WTC11 (cell line): ENCODE results near the gene PTPN11. TPM values are rescaled to one million over a fixed set of nuclear protein-coding genes. Genes with fewer than 3 reads are reported as not detected.

Experiments used
- ATAC-seq: fragments of 200-7000 bp; cut with Tn5 transposase; 2 replicates; pipeline ENCODE4 v1.10.0; 2021; ENCODE audit warnings: mild to moderate bottlenecking, moderate library complexity
- CTCF ChIA-PET: fragments of 300-600 bp; sonication (Branson Sonifier 250); formaldehyde crosslinking; loops from one replicate; lab custom pipeline; 2021; ENCODE audit warnings: antibody characterized with exemption; lab: Charles Lee
- POLR2A ChIA-PET: fragments of 350-600 bp; sonication (Branson Sonifier 250); formaldehyde crosslinking; loops from one replicate; lab custom pipeline; 2021; ENCODE audit warnings: antibody characterized with exemption; lab: Charles Lee
- DNase-seq: peaks from one replicate; pipeline ENCODE4 v3.0.0; 2021; ENCODE audit warnings: low spot score
- H3K27ac Mint-ChIP-seq: 2 replicates; pipeline ENCODE4 v1.8.0; 2021; ENCODE audit warnings: mixed read lengths
- H3K27me3 Mint-ChIP-seq: 2 replicates; pipeline ENCODE4 v1.8.0; 2021; ENCODE audit warnings: low read depth, mild to moderate bottlenecking, moderate library complexity, mixed read lengths
- H3K36me3 Mint-ChIP-seq: 2 replicates; pipeline ENCODE4 v1.8.0; 2021; ENCODE audit warnings: mixed read lengths
- H3K4me1 Mint-ChIP-seq: 2 replicates; pipeline ENCODE4 v1.8.0; 2022; ENCODE audit warnings: mixed read lengths
- H3K4me3 Mint-ChIP-seq: 2 replicates; pipeline ENCODE4 v1.8.0; 2021; ENCODE audit warnings: mild to moderate bottlenecking, moderate library complexity, mixed read lengths
- H3K9me3 Mint-ChIP-seq: 2 replicates; pipeline ENCODE4 v1.8.0; 2021; ENCODE audit warnings: mixed read lengths
- ATF1 ChIP-seq: sonication (generic); formaldehyde crosslinking; IDR thresholded peaks from 2 replicates; pipeline ENCODE4 v1.8.1; 2023; ENCODE audit warnings: mild to moderate bottlenecking, moderate library complexity, missing genetic modification reagents
- ELF4 ChIP-seq: sonication (generic); formaldehyde crosslinking; IDR thresholded peaks from 2 replicates; pipeline ENCODE4 v1.8.1; 2022; ENCODE audit warnings: low read depth, mild to moderate bottlenecking, moderate library complexity, missing genetic modification reagents
- EMX1 ChIP-seq: fragments of 250-450 bp; sonication (Bioruptor Pico); IDR thresholded peaks from 2 replicates; pipeline ENCODE4 v1.8.0; 2021; ENCODE audit warnings: mild to moderate bottlenecking
- ETV6 ChIP-seq: sonication (generic); formaldehyde crosslinking; IDR thresholded peaks from 2 replicates; pipeline ENCODE4 v1.8.1; 2022; ENCODE audit warnings: mild to moderate bottlenecking, missing genetic modification reagents
- FOXP1 ChIP-seq: sonication (generic); formaldehyde crosslinking; IDR thresholded peaks from 2 replicates; pipeline ENCODE4 v1.8.0; 2022; ENCODE audit warnings: missing genetic modification reagents, mild to moderate bottlenecking, moderate library complexity, borderline replicate concordance
- JUN ChIP-seq: sonication (generic); formaldehyde crosslinking; IDR thresholded peaks from 2 replicates; pipeline ENCODE4 v1.8.0; 2023; ENCODE audit warnings: mild to moderate bottlenecking, missing genetic modification reagents
- ZNF138 ChIP-seq: sonication (generic); formaldehyde crosslinking; conservative IDR thresholded peaks from 2 replicates; pipeline ENCODE4 v1.8.1; 2022; ENCODE audit warnings: mild to moderate bottlenecking, moderate library complexity, missing genetic modification reagents
- ZNF219 ChIP-seq: sonication (generic); formaldehyde crosslinking; IDR thresholded peaks from 2 replicates; pipeline ENCODE4 v1.8.0; 2023; ENCODE audit warnings: missing genetic modification reagents, mild to moderate bottlenecking, borderline replicate concordance
- ZNF671 ChIP-seq: fragments of 250-450 bp; sonication (Bioruptor Pico); IDR thresholded peaks from 2 replicates; pipeline ENCODE4 v1.8.0; 2021; ENCODE audit warnings: mild to moderate bottlenecking
- total RNA-seq: library from RNA; stranded (reverse); gene quantifications from 3 replicates; pipeline ENCODE4 v1.2.3, GENCODE V29; 2021
- TF ChIP-seq, protein P1 (sequence below): sonication (generic); formaldehyde crosslinking; conservative IDR thresholded peaks from 2 replicates; pipeline ENCODE4 v1.8.1; 2023; ENCODE audit warnings: mild to moderate bottlenecking, low read depth, missing genetic modification reagents, moderate library complexity
- TF ChIP-seq, protein P2 (sequence below): sonication (generic); formaldehyde crosslinking; IDR thresholded peaks from 2 replicates; pipeline ENCODE4 v1.8.0; 2023; ENCODE audit warnings: missing genetic modification reagents, mild to moderate bottlenecking, borderline replicate concordance
- TF ChIP-seq, protein P3 (sequence below): sonication (generic); formaldehyde crosslinking; IDR thresholded peaks from 2 replicates; pipeline ENCODE4 v1.8.0; 2023; ENCODE audit warnings: missing genetic modification reagents
- TF ChIP-seq, protein P4 (sequence below): fragments of 250-450 bp; sonication (Bioruptor Pico); IDR thresholded peaks from 2 replicates; pipeline ENCODE4 v1.9.0; 2021; ENCODE audit warnings: mild to moderate bottlenecking
- TF ChIP-seq, protein P5 (sequence below): sonication (generic); formaldehyde crosslinking; IDR thresholded peaks from 2 replicates; pipeline ENCODE4 v1.8.0; 2022; ENCODE audit warnings: mild to moderate bottlenecking, missing genetic modification reagents
- TF ChIP-seq, protein P6 (sequence below): sonication (generic); formaldehyde crosslinking; IDR thresholded peaks from 2 replicates; pipeline ENCODE4 v1.8.0; 2022; ENCODE audit warnings: mild to moderate bottlenecking, missing genetic modification reagents
- TF ChIP-seq, protein P7 (sequence below): sonication (generic); formaldehyde crosslinking; IDR thresholded peaks from 2 replicates; pipeline ENCODE4 v1.8.1; 2022; ENCODE audit warnings: low read depth, mild to moderate bottlenecking, moderate library complexity, missing genetic modification reagents, borderline replicate concordance

Gene PTPN11
- total RNA-seq, 1 experiment from 2014 or later, result 112 TPM

DNA sequence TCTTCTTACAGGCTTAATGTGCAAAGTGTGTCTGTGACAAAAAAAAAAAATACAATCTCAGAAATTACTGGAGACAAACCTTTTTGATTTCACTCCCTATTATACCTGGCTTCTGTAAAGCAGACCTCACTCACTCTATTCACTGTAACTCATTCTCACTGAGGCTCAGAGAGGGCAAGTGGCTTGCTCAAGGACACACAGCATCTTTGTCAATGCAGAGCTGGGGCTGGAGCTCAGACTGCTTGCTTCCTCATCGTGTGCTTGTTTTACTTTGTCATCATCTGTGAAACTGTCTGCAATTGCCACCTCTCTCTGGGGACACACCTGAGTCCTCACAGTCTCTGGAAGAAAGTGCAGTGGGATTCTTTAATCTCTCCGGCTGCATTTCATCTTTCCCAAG is 120.0 kb downstream of the PTPN11 start (continued):
- TF ChIP-seq, protein P1, sequence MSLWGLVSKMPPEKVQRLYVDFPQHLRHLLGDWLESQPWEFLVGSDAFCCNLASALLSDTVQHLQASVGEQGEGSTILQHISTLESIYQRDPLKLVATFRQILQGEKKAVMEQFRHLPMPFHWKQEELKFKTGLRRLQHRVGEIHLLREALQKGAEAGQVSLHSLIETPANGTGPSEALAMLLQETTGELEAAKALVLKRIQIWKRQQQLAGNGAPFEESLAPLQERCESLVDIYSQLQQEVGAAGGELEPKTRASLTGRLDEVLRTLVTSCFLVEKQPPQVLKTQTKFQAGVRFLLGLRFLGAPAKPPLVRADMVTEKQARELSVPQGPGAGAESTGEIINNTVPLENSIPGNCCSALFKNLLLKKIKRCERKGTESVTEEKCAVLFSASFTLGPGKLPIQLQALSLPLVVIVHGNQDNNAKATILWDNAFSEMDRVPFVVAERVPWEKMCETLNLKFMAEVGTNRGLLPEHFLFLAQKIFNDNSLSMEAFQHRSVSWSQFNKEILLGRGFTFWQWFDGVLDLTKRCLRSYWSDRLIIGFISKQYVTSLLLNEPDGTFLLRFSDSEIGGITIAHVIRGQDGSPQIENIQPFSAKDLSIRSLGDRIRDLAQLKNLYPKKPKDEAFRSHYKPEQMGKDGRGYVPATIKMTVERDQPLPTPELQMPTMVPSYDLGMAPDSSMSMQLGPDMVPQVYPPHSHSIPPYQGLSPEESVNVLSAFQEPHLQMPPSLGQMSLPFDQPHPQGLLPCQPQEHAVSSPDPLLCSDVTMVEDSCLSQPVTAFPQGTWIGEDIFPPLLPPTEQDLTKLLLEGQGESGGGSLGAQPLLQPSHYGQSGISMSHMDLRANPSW (CRISPR knock-in tag), result no peak
- no peak for TF ChIP-seq ELF4 (CRISPR knock-in tag)

DNA sequence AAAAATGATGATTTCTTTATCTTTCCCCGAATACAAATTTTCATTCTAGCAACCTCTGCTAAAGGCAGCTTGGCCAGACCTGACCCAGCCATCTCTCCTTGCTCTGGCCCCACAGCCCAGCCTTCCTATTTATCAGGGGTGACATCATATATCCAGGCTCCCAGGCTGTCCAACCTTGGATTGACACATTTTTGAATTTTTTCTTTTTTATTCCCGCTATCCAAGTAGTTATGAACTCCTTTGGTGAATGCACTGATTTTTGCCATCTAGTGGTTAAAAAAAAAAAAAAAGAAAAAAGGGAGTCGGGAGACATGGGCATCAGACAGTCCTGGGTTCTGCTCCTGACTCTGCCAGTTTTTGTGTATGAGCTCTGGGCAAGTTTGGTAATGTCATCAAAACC is 120.5 kb downstream of the PTPN11 start:
- H3K4me3 Mint-ChIP-seq, result no peak overlapping the region
- DNase-seq, result no peak
- no peaks in the 10 kb centered on the region for H3K36me3 Mint-ChIP-seq
- 0 out of 2 replicates have a peak, but pooled peaks cover 5% of the 10 kb centered on the region for H3K9me3 Mint-ChIP-seq
- no peak for ATAC-seq
- POLR2A ChIA-PET, result no interaction called here
- 0 out of 2 replicates have a peak, but pooled peaks cover 3% of the 10 kb centered on the region for H3K27me3 Mint-ChIP-seq
- no peak overlapping the region for H3K27ac Mint-ChIP-seq
- TF ChIP-seq, protein P2, sequence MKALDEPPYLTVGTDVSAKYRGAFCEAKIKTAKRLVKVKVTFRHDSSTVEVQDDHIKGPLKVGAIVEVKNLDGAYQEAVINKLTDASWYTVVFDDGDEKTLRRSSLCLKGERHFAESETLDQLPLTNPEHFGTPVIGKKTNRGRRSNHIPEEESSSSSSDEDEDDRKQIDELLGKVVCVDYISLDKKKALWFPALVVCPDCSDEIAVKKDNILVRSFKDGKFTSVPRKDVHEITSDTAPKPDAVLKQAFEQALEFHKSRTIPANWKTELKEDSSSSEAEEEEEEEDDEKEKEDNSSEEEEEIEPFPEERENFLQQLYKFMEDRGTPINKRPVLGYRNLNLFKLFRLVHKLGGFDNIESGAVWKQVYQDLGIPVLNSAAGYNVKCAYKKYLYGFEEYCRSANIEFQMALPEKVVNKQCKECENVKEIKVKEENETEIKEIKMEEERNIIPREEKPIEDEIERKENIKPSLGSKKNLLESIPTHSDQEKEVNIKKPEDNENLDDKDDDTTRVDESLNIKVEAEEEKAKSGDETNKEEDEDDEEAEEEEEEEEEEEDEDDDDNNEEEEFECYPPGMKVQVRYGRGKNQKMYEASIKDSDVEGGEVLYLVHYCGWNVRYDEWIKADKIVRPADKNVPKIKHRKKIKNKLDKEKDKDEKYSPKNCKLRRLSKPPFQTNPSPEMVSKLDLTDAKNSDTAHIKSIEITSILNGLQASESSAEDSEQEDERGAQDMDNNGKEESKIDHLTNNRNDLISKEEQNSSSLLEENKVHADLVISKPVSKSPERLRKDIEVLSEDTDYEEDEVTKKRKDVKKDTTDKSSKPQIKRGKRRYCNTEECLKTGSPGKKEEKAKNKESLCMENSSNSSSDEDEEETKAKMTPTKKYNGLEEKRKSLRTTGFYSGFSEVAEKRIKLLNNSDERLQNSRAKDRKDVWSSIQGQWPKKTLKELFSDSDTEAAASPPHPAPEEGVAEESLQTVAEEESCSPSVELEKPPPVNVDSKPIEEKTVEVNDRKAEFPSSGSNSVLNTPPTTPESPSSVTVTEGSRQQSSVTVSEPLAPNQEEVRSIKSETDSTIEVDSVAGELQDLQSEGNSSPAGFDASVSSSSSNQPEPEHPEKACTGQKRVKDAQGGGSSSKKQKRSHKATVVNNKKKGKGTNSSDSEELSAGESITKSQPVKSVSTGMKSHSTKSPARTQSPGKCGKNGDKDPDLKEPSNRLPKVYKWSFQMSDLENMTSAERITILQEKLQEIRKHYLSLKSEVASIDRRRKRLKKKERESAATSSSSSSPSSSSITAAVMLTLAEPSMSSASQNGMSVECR (CRISPR knock-in tag), result no peak
- TF ChIP-seq, protein P3, sequence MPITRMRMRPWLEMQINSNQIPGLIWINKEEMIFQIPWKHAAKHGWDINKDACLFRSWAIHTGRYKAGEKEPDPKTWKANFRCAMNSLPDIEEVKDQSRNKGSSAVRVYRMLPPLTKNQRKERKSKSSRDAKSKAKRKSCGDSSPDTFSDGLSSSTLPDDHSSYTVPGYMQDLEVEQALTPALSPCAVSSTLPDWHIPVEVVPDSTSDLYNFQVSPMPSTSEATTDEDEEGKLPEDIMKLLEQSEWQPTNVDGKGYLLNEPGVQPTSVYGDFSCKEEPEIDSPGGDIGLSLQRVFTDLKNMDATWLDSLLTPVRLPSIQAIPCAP (CRISPR knock-in tag), result no peak
- peaks cover 11% of the 10 kb centered on the region for H3K4me1 Mint-ChIP-seq
- CTCF ChIA-PET, result interaction anchor here (0.6 to 2.0 kb wide), 5 partner anchors 12 to 252 kb away, joined by 3 to 4 read pairs (median 3); partner anchors contain the start of gene RPH3A

DNA sequence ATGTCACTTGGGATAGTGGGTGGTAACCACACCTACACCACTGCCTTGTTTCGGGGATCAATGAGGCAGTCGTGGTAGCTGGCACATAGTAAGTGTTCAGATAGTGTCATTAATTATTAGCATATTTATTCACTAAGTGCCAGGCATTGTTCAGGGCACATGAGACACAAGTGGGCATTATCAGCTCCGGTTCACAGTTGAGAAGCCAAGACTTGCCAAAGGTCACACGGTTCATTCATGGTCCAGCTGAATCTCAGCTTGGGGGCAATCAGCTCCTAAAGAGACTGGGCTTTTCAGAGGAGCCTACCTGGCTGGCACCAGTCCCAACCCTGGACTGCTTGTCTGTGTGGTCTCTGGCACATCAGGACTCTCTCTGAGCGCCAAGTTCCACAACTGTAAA is 121.3 kb downstream of the PTPN11 start:
- H3K9me3 Mint-ChIP-seq, result 0 out of 2 replicates have a peak, but pooled peaks cover 5% of the 10 kb centered on the region
- H3K36me3 Mint-ChIP-seq, result no peaks in the 10 kb centered on the region
- DNase-seq, result no peak
- no peak for ATAC-seq
- peaks cover 11% of the 10 kb centered on the region for H3K4me1 Mint-ChIP-seq
- ChIA-PET POLR2A (no interaction called here), CTCF (interaction anchor here (0.6 to 2.0 kb wide), 6 partner anchors 11 to 252 kb away, joined by 3 to 4 read pairs (median 3); partner anchors contain the start of gene RPH3A)
- H3K27me3 Mint-ChIP-seq, result 0 out of 2 replicates have a peak, but pooled peaks cover 3% of the 10 kb centered on the region
- H3K4me3 Mint-ChIP-seq, result no peak overlapping the region
- no peak overlapping the region for H3K27ac Mint-ChIP-seq
- TF ChIP-seq, protein P4, sequence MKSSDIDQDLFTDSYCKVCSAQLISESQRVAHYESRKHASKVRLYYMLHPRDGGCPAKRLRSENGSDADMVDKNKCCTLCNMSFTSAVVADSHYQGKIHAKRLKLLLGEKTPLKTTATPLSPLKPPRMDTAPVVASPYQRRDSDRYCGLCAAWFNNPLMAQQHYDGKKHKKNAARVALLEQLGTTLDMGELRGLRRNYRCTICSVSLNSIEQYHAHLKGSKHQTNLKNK (CRISPR knock-in tag), result no peak
- TF ChIP-seq EMX1 (CRISPR knock-in tag) (no peak), ETV6 (CRISPR knock-in tag) (no peak), ZNF671 (CRISPR knock-in tag) (no peak), ATF1 (no peak), ELF4 (CRISPR knock-in tag) (no peak), ZNF138 (CRISPR knock-in tag) (no peak), ZNF219 (CRISPR knock-in tag) (no peak), JUN (CRISPR knock-in tag) (no peak), FOXP1 (no peak)
- TF ChIP-seq, protein P5, sequence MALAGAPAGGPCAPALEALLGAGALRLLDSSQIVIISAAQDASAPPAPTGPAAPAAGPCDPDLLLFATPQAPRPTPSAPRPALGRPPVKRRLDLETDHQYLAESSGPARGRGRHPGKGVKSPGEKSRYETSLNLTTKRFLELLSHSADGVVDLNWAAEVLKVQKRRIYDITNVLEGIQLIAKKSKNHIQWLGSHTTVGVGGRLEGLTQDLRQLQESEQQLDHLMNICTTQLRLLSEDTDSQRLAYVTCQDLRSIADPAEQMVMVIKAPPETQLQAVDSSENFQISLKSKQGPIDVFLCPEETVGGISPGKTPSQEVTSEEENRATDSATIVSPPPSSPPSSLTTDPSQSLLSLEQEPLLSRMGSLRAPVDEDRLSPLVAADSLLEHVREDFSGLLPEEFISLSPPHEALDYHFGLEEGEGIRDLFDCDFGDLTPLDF (CRISPR knock-in tag), result no peak
- TF ChIP-seq, protein P6, sequence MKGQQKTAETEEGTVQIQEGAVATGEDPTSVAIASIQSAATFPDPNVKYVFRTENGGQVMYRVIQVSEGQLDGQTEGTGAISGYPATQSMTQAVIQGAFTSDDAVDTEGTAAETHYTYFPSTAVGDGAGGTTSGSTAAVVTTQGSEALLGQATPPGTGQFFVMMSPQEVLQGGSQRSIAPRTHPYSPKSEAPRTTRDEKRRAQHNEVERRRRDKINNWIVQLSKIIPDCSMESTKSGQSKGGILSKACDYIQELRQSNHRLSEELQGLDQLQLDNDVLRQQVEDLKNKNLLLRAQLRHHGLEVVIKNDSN (CRISPR knock-in tag), result no peak
- TF ChIP-seq, protein P7, sequence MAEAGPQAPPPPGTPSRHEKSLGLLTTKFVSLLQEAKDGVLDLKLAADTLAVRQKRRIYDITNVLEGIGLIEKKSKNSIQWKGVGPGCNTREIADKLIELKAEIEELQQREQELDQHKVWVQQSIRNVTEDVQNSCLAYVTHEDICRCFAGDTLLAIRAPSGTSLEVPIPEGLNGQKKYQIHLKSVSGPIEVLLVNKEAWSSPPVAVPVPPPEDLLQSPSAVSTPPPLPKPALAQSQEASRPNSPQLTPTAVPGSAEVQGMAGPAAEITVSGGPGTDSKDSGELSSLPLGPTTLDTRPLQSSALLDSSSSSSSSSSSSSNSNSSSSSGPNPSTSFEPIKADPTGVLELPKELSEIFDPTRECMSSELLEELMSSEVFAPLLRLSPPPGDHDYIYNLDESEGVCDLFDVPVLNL (CRISPR knock-in tag), result no peak
- TF ChIP-seq, protein P1 (CRISPR knock-in tag), result no peak
- TF ChIP-seq, protein P3 (CRISPR knock-in tag), result no peak
